ENCODE measurements around the gene CREBBP.

CREBBP gene

GRCh38 chr16:3767333-3767986, 113.1 kb downstream of the CREBBP start:
- no peak for DNase-seq

- no peak for DNase-seq
Measured at GRCh38 chr16:3766177-3766576, 114.3 kb downstream of the CREBBP start.

- no peak for DNase-seq
Measured at GRCh38 chr16:3764409-3764808, 116.1 kb downstream of the CREBBP start.

GRCh38 chr16:3762107-3762750, 118.3 kb downstream of the CREBBP start:
- peak in 1 of 56 donors; percentile 17 for DNase-seq

- peak in 6 of 56 donors; percentile 8 to 35 (median 29) for DNase-seq
Measured at GRCh38 chr16:3761375-3762106, 119.0 kb downstream of the CREBBP start.

GRCh38 chr16:3760518-3760917, 120.0 kb downstream of the CREBBP start:
- DNase-seq, result no peak

GRCh38 chr16:3759736-3760135, 120.8 kb downstream of the CREBBP start:
- DNase-seq, result no peak

GRCh38 chr16:3756113-3756512, 124.4 kb downstream of the CREBBP start:
- no peak for DNase-seq

GRCh38 chr16:3755249-3755648, 125.3 kb downstream of the CREBBP start:
- no peak for DNase-seq

- DNase-seq, result no peak
Measured at GRCh38 chr16:3754772-3755171, 125.7 kb downstream of the CREBBP start.

- no peak for DNase-seq
Measured at GRCh38 chr16:3754081-3754703, 126.3 kb downstream of the CREBBP start.

- no peak for DNase-seq
Measured at GRCh38 chr16:3752984-3753383, 127.5 kb downstream of the CREBBP start.

GRCh38 chr16:3751878-3752277, 128.6 kb downstream of the CREBBP start:
- DNase-seq, result no peak

- DNase-seq, result no peak
Measured at GRCh38 chr16:3748307-3748706, 132.2 kb downstream of the CREBBP start.

GRCh38 chr16:3745751-3746355, 134.7 kb downstream of the CREBBP start:
- DNase-seq, result no peak

GRCh38 chr16:3744018-3744417, 136.5 kb downstream of the CREBBP start:
- DNase-seq, result no peak

- no peak for DNase-seq
Measured at GRCh38 chr16:3740934-3741333, 139.6 kb downstream of the CREBBP start.

GRCh38 chr16:3740186-3740585, 140.3 kb downstream of the CREBBP start:
- no peak for DNase-seq

- no peak for DNase-seq
Measured at GRCh38 chr16:3739636-3740035, 140.9 kb downstream of the CREBBP start.

GRCh38 chr16:3738541-3738940, 142.0 kb downstream of the CREBBP start:
- DNase-seq, result no peak

GRCh38 chr16:3738128-3738527, 142.4 kb downstream of the CREBBP start:
- DNase-seq, result no peak

- DNase-seq, result no peak
Measured at GRCh38 chr16:3737181-3737580, 143.3 kb downstream of the CREBBP start.
